GM12891 (cell line): ENCODE measurements around the gene CTDP1.
"Not testable (repeated sequence)": the region's sequence is repeated elsewhere in the genome, so short reads cannot be mapped to it uniquely, and the experiment has no call there.

Experiments used
- PAX5 ChIP-seq: IDR thresholded peaks from 2 replicates; pipeline ENCODE4 v1.6.1; 2011; ENCODE audit warnings: low read length, moderate library complexity, mild to moderate bottlenecking; ENCODE audit not compliant: insufficient read depth, severe bottlenecking
- POLR2A ChIP-seq: IDR thresholded peaks from 2 replicates; pipeline ENCODE4 v1.6.1; 2011; ENCODE audit warnings: low read depth, low read length, control low read depth
- POLR2AphosphoS5 ChIP-seq: IDR thresholded peaks from 2 replicates; pipeline ENCODE4 v1.6.1; 2011; ENCODE audit warnings: low read depth, low read length, control low read depth
- POU2F2 ChIP-seq: IDR thresholded peaks from 2 replicates; pipeline ENCODE4 v1.6.1; 2011; ENCODE audit warnings: low read depth, mild to moderate bottlenecking, control low read depth, low read length, moderate library complexity
- SPI1 ChIP-seq: IDR thresholded peaks from 2 replicates; pipeline ENCODE4 v1.6.1; 2011; ENCODE audit warnings: low read depth, low read length, control low read depth
- TAF1 ChIP-seq: IDR thresholded peaks from 2 replicates; pipeline ENCODE4 v1.6.1; 2011; ENCODE audit warnings: low read depth, low read length, control low read depth

- not testable (repeated sequence) for TF ChIP-seq POLR2A, TAF1, SPI1, POLR2AphosphoS5, PAX5, POU2F2
These were observed 52.5 kb downstream of the CTDP1 start for GRCh38 chr18:79731881-79732720.
